ENCODE data around the gene CNTNAP2. TPM values are rescaled to one million over a fixed set of nuclear protein-coding genes. Genes with fewer than 3 reads are reported as not detected.

The CNTNAP2 gene
- total RNA-seq, 6 experiments from 2014 or later = 0.07 to 0.13 (median 0.12) TPM; not detected in 3

DNA sequence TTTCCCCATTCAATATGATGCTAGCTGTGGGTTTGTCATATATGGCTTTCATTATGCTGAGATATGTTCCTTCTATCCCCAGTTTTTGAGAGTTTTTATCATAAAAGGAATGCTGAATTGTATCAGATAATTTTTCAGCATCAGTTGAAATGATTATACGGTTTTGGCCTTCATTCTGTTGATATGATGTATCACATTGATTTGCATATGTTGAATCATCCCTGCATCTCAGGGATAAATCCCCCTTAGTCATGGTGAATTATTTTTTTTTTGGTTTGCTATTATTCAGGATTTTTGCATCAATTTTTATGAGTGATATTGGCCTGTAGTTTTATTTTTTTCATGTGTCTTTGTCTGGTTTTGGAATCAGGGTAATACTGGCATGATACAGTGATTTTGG is 1321.6 kb downstream of the CNTNAP2 start:
- peak overlapping the region; percentile 77; the same call in 1 of the 2 replicates for H3K27ac Mint-ChIP-seq
- H3K27me3 Mint-ChIP-seq (ENCODE audit: insufficient read depth) = no peaks in the 10 kb centered on the region; the same call in 1 of the 2 replicates
- DNase-seq = no peak
- peaks cover 19% of the 10 kb centered on the region for H3K9me3 Mint-ChIP-seq
- H3K4me1 Mint-ChIP-seq (ENCODE audit: low read depth) = peaks cover 23% of the 10 kb centered on the region; the same call in 1 of the 2 replicates
- no peak overlapping the region for H3K4me3 Mint-ChIP-seq
- TF ChIP-seq, protein P1, sequence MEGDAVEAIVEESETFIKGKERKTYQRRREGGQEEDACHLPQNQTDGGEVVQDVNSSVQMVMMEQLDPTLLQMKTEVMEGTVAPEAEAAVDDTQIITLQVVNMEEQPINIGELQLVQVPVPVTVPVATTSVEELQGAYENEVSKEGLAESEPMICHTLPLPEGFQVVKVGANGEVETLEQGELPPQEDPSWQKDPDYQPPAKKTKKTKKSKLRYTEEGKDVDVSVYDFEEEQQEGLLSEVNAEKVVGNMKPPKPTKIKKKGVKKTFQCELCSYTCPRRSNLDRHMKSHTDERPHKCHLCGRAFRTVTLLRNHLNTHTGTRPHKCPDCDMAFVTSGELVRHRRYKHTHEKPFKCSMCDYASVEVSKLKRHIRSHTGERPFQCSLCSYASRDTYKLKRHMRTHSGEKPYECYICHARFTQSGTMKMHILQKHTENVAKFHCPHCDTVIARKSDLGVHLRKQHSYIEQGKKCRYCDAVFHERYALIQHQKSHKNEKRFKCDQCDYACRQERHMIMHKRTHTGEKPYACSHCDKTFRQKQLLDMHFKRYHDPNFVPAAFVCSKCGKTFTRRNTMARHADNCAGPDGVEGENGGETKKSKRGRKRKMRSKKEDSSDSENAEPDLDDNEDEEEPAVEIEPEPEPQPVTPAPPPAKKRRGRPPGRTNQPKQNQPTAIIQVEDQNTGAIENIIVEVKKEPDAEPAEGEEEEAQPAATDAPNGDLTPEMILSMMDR (IDR thresholded peaks at IDR 0.05) = no peak
- peaks cover 12% of the 10 kb centered on the region; the same call in 1 of the 2 replicates for H3K36me3 Mint-ChIP-seq (ENCODE audit: low read depth)

DNA sequence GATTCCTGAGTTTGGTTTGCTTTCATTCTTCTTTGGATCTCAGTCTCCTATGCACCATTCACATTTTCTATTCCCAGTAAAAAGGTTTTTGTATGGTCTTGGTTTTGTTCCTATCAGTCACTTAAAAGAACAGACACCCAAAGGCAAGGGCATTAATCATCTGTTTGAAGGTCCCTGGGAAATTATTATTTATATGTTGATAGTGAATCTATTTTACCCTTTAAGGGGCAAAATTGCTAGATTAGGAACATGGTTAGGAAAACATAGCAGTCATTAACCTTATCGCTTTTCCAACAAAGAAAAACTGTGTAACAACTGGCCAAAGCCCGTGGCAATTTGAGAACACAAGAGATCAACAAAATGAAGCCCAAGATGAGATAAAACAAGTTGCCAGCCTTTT is 1327.3 kb downstream of the CNTNAP2 start:
- H3K27ac Mint-ChIP-seq = no peak overlapping the region; the same call in 1 of the 2 replicates
- no peaks in the 10 kb centered on the region; the same call in 1 of the 2 replicates for H3K27me3 Mint-ChIP-seq (ENCODE audit: insufficient read depth)
- TF ChIP-seq, protein P1 (IDR thresholded peaks at IDR 0.05) = no peak
- no peak for DNase-seq
- H3K4me3 Mint-ChIP-seq = no peak overlapping the region
- H3K4me1 Mint-ChIP-seq (ENCODE audit: low read depth) = peaks cover 6% of the 10 kb centered on the region; the same call in 1 of the 2 replicates
- H3K36me3 Mint-ChIP-seq (ENCODE audit: low read depth) = peaks cover 15% of the 10 kb centered on the region; the same call in 1 of the 2 replicates
- H3K9me3 Mint-ChIP-seq = peaks cover 29% of the 10 kb centered on the region

DNA sequence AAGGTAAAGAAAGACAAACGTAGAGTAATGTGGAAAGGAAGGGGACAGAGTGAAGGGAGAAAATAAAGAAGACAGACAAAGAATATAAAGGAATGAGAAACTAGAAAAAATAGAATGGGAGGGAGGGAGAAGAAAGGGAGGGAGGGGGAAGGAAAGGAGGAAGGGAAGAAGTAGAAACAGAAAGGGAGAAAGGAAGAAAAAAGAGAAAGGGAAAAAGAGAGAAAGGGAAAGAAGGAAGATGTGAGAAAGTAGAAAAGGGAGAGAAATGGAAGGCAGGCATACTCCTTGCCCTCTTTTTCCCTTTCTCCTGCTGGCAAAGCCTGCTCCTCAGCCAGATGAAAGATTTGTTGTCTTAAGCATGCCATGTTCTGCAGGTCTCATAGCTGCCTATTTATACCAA is 1336.2 kb downstream of the CNTNAP2 start:
- Mint-ChIP-seq H3K36me3 (ENCODE audit: low read depth) (no peaks in the 10 kb centered on the region), H3K27ac (no peak overlapping the region), H3K27me3 (ENCODE audit: insufficient read depth) (no peaks in the 10 kb centered on the region; the same call in 1 of the 2 replicates), H3K9me3 (peaks cover 16% of the 10 kb centered on the region), H3K4me3 (no peak overlapping the region; the same call in 1 of the 2 replicates), H3K4me1 (ENCODE audit: low read depth) (peaks cover 11% of the 10 kb centered on the region; the same call in 1 of the 2 replicates)
- TF ChIP-seq, protein P1 (IDR thresholded peaks at IDR 0.05) = no peak
- no peak for DNase-seq

DNA sequence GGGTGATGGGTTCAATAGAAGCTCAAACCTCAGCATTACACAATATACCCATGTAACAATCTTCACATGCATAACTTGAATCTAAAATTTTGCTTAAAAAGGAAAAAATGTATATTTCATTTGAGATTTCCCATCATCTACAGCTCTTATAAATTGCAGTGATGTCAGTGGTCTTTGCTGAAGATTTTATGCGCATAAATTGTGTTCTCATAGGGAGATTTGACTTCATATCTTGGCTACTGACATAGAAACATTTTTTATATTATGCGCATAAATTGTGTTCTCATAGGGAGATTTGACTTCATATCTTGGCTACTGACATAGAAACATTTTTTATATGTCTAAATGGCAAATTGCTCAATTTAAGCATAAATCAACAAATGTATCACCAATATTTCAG is 1348.6 kb downstream of the CNTNAP2 start:
- H3K27ac Mint-ChIP-seq = no peak overlapping the region
- no peak overlapping the region for H3K4me3 Mint-ChIP-seq
- no peaks in the 10 kb centered on the region for H3K36me3 Mint-ChIP-seq (ENCODE audit: low read depth)
- H3K4me1 Mint-ChIP-seq (ENCODE audit: low read depth) = no peaks in the 10 kb centered on the region; the same call in 1 of the 2 replicates
- TF ChIP-seq, protein P1 (IDR thresholded peaks at IDR 0.05) = no peak
- no peaks in the 10 kb centered on the region for H3K27me3 Mint-ChIP-seq (ENCODE audit: insufficient read depth)
- DNase-seq = no peak
- H3K9me3 Mint-ChIP-seq = peaks cover 19% of the 10 kb centered on the region; the same call in 1 of the 2 replicates

DNA sequence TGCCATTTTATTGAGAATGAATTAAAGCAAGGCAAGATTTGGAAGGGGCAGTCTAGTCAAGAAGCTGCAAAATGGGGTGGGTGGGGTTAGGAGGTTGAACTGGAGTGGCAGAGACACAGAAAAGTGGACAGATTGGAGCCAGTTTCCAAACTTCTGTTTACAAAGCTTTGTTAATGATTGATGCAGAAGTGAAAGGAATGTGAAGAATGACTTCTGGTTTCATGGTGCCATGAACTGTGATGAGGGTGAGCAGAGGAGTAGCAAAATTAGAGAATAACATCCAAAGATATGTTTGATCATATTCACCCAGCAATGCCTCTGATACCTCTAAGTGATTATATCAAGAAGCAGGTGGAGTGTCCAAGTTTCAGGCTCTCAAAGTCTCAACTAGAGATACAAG is 1356.0 kb downstream of the CNTNAP2 start:
- H3K9me3 Mint-ChIP-seq = peaks cover 18% of the 10 kb centered on the region
- H3K4me1 Mint-ChIP-seq (ENCODE audit: low read depth) = no peaks in the 10 kb centered on the region; the same call in 1 of the 2 replicates
- H3K27me3 Mint-ChIP-seq (ENCODE audit: insufficient read depth) = no peaks in the 10 kb centered on the region
- TF ChIP-seq, protein P1 (IDR thresholded peaks at IDR 0.05) = no peak
- no peak for DNase-seq
- H3K36me3 Mint-ChIP-seq (ENCODE audit: low read depth) = no peaks in the 10 kb centered on the region
- H3K27ac Mint-ChIP-seq = no peak overlapping the region; the same call in 1 of the 2 replicates
- no peak overlapping the region for H3K4me3 Mint-ChIP-seq

All from HFFc6 (cell line).